Karpas-422 (cell line): Measurements from ENCODE around the gene SLC22A17. TPM values are rescaled to one million over a fixed set of nuclear protein-coding genes. Genes with fewer than 3 reads are reported as not detected.
"Not testable (repeated sequence)": the region's sequence is repeated elsewhere in the genome, so short reads cannot be mapped to it uniquely, and the experiment has no call there.

Source experiments
- DNase-seq: peaks from one replicate; pipeline ENCODE4 v3.0.0-alpha.2; 2015
- H2AFZ ChIP-seq: fragments of 200-600 bp; sonication (generic); 2 replicates; pipeline ENCODE4 v1.6.1; 2014; ENCODE audit warnings: antibody characterized with exemption, low read length, mixed read lengths
- H3K27ac ChIP-seq: fragments of 200-600 bp; sonication (generic); 2 replicates; pipeline ENCODE4 v1.5.1; 2014; ENCODE audit warnings: mild to moderate bottlenecking, low read length, moderate library complexity
- H3K27me3 ChIP-seq: fragments of 200-600 bp; sonication (generic); 2 replicates; pipeline ENCODE4 v1.6.1; 2014; ENCODE audit warnings: low read length, mixed read lengths
- H3K36me3 ChIP-seq: fragments of 200-600 bp; sonication (generic); 2 replicates; pipeline ENCODE4 v1.6.1; 2014; ENCODE audit warnings: low read length, mixed read lengths; ENCODE audit not compliant: insufficient read depth
- H3K4me1 ChIP-seq: fragments of 200-600 bp; sonication (generic); 2 replicates; pipeline ENCODE4 v1.6.1; 2014; ENCODE audit warnings: mild to moderate bottlenecking, low read length, mixed read lengths
- H3K4me2 ChIP-seq: fragments of 200-600 bp; sonication (generic); 2 replicates; pipeline ENCODE4 v1.6.1; 2014; ENCODE audit warnings: low read length, low read depth, mild to moderate bottlenecking; ENCODE audit not compliant: poor library complexity, severe bottlenecking
- H3K4me3 ChIP-seq: fragments of 200-600 bp; sonication (generic); 2 replicates; pipeline ENCODE4 v1.5.1; 2014; ENCODE audit warnings: mild to moderate bottlenecking, antibody characterized with exemption, low read length, mixed read lengths
- H3K79me2 ChIP-seq: fragments of 200-600 bp; sonication (generic); 2 replicates; pipeline ENCODE4 v1.6.1; 2014; ENCODE audit warnings: mild to moderate bottlenecking, low read length, mixed read lengths
- H3K9ac ChIP-seq: fragments of 200-600 bp; sonication (generic); 2 replicates; pipeline ENCODE4 v1.6.0; 2014; ENCODE audit warnings: low read length
- H3K9me2 ChIP-seq: fragments of 200-600 bp; sonication (generic), shearing (Covaris generic); replicated peaks from 2 replicates; pipeline ENCODE4 v1.6.0; 2014; ENCODE audit warnings: mild to moderate bottlenecking, low read length, moderate library complexity; ENCODE audit not compliant: insufficient read depth
- H3K9me3 ChIP-seq: fragments of 300-700, 200-600 bp; sonication (generic); 2 replicates; pipeline ENCODE4 v1.6.1; 2014; ENCODE audit warnings: low read length, mixed read lengths
- H4K20me1 ChIP-seq: fragments of 200-600 bp; sonication (generic); 2 replicates; pipeline ENCODE4 v1.6.1; 2014; ENCODE audit warnings: mild to moderate bottlenecking, antibody characterized with exemption, low read length, low read depth; ENCODE audit not compliant: insufficient read depth
- total RNA-seq: library from RNA; depleted of rRNA; stranded (reverse); fragments of >200 nt; shearing (Covaris generic); gene quantifications from 2 replicates; pipeline ENCODE4 v1.2.3, GENCODE V29; 2014; ENCODE audit warnings: low replicate concordance; rRNA removed

The SLC22A17 gene
- not detected in 2 replicates for total RNA-seq

- Histone ChIP-seq H3K79me2 (no peaks in the 10 kb centered on the region), H3K4me1 (no peaks in the 10 kb centered on the region), H3K36me3 (no peaks in the 10 kb centered on the region), H3K9me3 (no peaks in the 10 kb centered on the region), H3K27ac (no peak within 1 kb of the TSS), H3K9ac (no peak within 1 kb of the TSS), H4K20me1 (no peaks in the 10 kb centered on the region), H3K9me2 (no peaks in the 10 kb centered on the region), H3K4me3 (no peak within 1 kb of the TSS), H3K4me2 (no peak within 1 kb of the TSS), H2AFZ (no peak within 1 kb of the TSS), H3K27me3 (no peaks in the 10 kb centered on the region)
- no peak for DNase-seq
Observed at GRCh38 chr14:23352506-23353432, at the start of gene SLC22A17. TSS of gene SLC22A17 (minus strand) at chr14:23352887.

GRCh38 chr14:23401291-23401690, 48.6 kb upstream of the SLC22A17 start:
- Histone ChIP-seq H3K27ac (no peak overlapping the region), H3K4me3 (no peak overlapping the region), H3K36me3 (no peaks in the 10 kb centered on the region), H3K9ac (no peak overlapping the region), H3K4me2 (no peak overlapping the region), H3K4me1 (peaks cover 11% of the 10 kb centered on the region), H2AFZ (no peak overlapping the region), H3K9me3 (no peaks in the 10 kb centered on the region), H3K79me2 (no peaks in the 10 kb centered on the region), H3K27me3 (no peaks in the 10 kb centered on the region), H4K20me1 (0 out of 2 replicates have a peak, but pooled peaks cover 5% of the 10 kb centered on the region), H3K9me2 (no peaks in the 10 kb centered on the region)
- DNase-seq = no peak

DNA sequence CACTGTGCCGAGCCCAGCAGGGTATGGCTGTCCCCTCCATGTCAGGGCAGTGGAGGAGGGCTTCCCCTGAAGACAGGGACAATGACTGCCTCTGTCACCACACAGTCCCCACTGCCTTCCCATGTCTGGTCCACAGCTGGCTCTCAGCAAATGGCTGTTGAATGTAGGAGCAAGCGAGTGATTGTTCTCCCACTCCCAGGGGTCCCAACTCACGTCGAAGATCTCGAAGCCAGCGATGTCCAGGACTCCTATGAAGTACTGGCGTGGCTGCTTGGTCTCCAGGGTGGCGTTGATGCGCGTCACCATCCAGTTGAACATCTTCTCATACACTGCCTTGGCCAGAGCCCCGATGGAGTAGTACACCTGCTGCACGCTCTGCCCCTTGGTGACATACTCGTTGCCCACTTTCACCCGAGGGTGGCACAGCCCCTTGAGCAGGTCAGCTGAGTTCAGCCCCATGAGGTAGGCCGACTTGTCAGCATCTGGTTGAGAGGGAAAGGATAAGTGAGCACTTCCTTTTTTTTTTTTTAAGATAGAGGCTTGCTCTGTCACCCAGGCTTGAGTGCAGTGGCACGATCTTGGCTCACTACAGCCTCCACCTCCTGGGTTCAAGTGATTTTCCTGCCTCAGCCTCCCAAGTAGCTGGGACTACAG, 47.9 kb upstream of the SLC22A17 start:
- not testable (repeated sequence) for H3K9me3 ChIP-seq, H3K4me2 ChIP-seq, H3K9ac ChIP-seq, H3K4me1 ChIP-seq, H3K27me3 ChIP-seq, H3K27ac ChIP-seq, H4K20me1 ChIP-seq, H3K36me3 ChIP-seq, DNase-seq, H3K9me2 ChIP-seq, H3K79me2 ChIP-seq, H2AFZ ChIP-seq, H3K4me3 ChIP-seq

DNA sequence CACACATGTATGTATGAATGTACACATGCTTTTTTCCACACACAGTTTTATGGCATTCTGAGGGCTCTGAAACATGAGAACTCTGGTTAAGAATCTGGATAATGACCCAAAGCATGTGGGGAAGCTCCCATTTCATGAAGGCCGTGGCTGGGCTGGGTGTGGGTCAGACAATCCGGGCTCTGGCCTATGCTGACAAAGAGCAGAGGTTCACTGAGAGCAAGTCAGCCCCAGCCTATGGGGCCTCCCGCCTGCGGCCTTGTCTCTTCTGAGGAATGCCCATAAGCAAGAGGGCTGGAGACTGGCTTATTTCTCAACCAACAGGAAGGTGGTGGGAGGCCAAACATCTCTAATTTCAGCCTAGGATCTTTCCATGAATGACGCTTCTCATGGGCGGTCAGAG, 46.9 kb upstream of the SLC22A17 start:
- no peaks in the 10 kb centered on the region for H3K36me3 ChIP-seq
- no peaks in the 10 kb centered on the region for H3K9me3 ChIP-seq
- no peaks in the 10 kb centered on the region for H3K27me3 ChIP-seq
- 0 out of 2 replicates have a peak, but pooled peaks cover 5% of the 10 kb centered on the region for H4K20me1 ChIP-seq
- no peak overlapping the region for H3K27ac ChIP-seq
- H2AFZ ChIP-seq = no peak overlapping the region
- H3K9ac ChIP-seq = no peak overlapping the region
- no peaks in the 10 kb centered on the region for H3K9me2 ChIP-seq
- H3K4me1 ChIP-seq = peaks cover 4% of the 10 kb centered on the region; the same call in 1 of the 2 replicates
- H3K4me3 ChIP-seq = no peak overlapping the region
- no peaks in the 10 kb centered on the region for H3K79me2 ChIP-seq
- no peak overlapping the region for H3K4me2 ChIP-seq
- no peak for DNase-seq

- Histone ChIP-seq H2AFZ (no peak overlapping the region), H4K20me1 (0 out of 2 replicates have a peak, but pooled peaks cover 3% of the 10 kb centered on the region)
Observed at GRCh38 chr14:23399136-23399535, 46.4 kb upstream of the SLC22A17 start.

GRCh38 chr14:23398348-23398747, 45.7 kb upstream of the SLC22A17 start:
- H3K79me2 ChIP-seq = no peaks in the 10 kb centered on the region
- no peak overlapping the region for H2AFZ ChIP-seq
- no peak overlapping the region for H3K9ac ChIP-seq
- no peaks in the 10 kb centered on the region for H3K9me3 ChIP-seq
- H3K27me3 ChIP-seq = no peaks in the 10 kb centered on the region
- no peak for DNase-seq
- peaks cover 4% of the 10 kb centered on the region; the same call in 1 of the 2 replicates for H3K4me1 ChIP-seq
- no peaks in the 10 kb centered on the region for H3K36me3 ChIP-seq
- H3K27ac ChIP-seq = no peak overlapping the region
- H4K20me1 ChIP-seq = no peaks in the 10 kb centered on the region
- no peak overlapping the region for H3K4me3 ChIP-seq
- H3K9me2 ChIP-seq = no peaks in the 10 kb centered on the region
- no peak overlapping the region for H3K4me2 ChIP-seq

More at GRCh38 chr14:23399136-23399535, 46.4 kb upstream of the SLC22A17 start:
- Histone ChIP-seq H3K79me2 (no peaks in the 10 kb centered on the region), H3K27me3 (no peaks in the 10 kb centered on the region), H3K27ac (no peak overlapping the region), H3K4me1 (peaks cover 4% of the 10 kb centered on the region; the same call in 1 of the 2 replicates), H3K9me2 (no peaks in the 10 kb centered on the region), H3K4me3 (no peak overlapping the region), H3K36me3 (no peaks in the 10 kb centered on the region), H3K9me3 (no peaks in the 10 kb centered on the region), H3K9ac (no peak overlapping the region), H3K4me2 (no peak overlapping the region)
- no peak for DNase-seq

GRCh38 chr14:23396781-23397407, 44.2 kb upstream of the SLC22A17 start:
- no peaks in the 10 kb centered on the region for H3K9me2 ChIP-seq
- DNase-seq = no peak
- H4K20me1 ChIP-seq = no peaks in the 10 kb centered on the region
- H3K9ac ChIP-seq = no peak overlapping the region
- H2AFZ ChIP-seq = no peak overlapping the region
- no peaks in the 10 kb centered on the region for H3K9me3 ChIP-seq
- no peaks in the 10 kb centered on the region for H3K79me2 ChIP-seq
- H3K27ac ChIP-seq = no peak overlapping the region
- no peak overlapping the region for H3K4me3 ChIP-seq
- no peaks in the 10 kb centered on the region for H3K36me3 ChIP-seq
- H3K4me1 ChIP-seq = peaks cover 4% of the 10 kb centered on the region; the same call in 1 of the 2 replicates
- H3K27me3 ChIP-seq = no peaks in the 10 kb centered on the region
- H3K4me2 ChIP-seq = no peak overlapping the region

- Histone ChIP-seq H2AFZ (no peak overlapping the region), H3K4me1 (peaks cover 4% of the 10 kb centered on the region; the same call in 1 of the 2 replicates), H3K27ac (no peak overlapping the region), H3K9me3 (no peaks in the 10 kb centered on the region), H3K9me2 (no peaks in the 10 kb centered on the region), H3K27me3 (no peaks in the 10 kb centered on the region), H3K79me2 (no peaks in the 10 kb centered on the region), H3K4me2 (no peak overlapping the region), H3K9ac (no peak overlapping the region), H3K4me3 (no peak overlapping the region), H3K36me3 (no peaks in the 10 kb centered on the region), H4K20me1 (no peaks in the 10 kb centered on the region)
- no peak for DNase-seq
Observed at GRCh38 chr14:23396126-23396525, 43.4 kb upstream of the SLC22A17 start.
